HG03139 (cell line): ENCODE results near the gene PRR27.
"Not testable (repeated sequence)": the region's sequence is repeated elsewhere in the genome, so short reads cannot be mapped to it uniquely, and the experiment has no call there.

ENCODE experiments used
- ATAC-seq: cut with Tn5 transposase; IDR thresholded peaks from one replicate; pipeline ENCODE4 v1.9.1; 2021; ENCODE audit not compliant: unreplicated experiment

Gene PRR27

GRCh38 chr4:70196857-70197256 lies 42.8 kb downstream of the PRR27 start:
- ATAC-seq: no peak

- no peak for ATAC-seq
Measured at GRCh38 chr4:70197842-70198241, 43.8 kb downstream of the PRR27 start.

- no peak for ATAC-seq
Measured at GRCh38 chr4:70203601-70204000, 49.6 kb downstream of the PRR27 start.

GRCh38 chr4:70212752-70213151 lies 58.7 kb downstream of the PRR27 start:
- not testable (repeated sequence) for ATAC-seq
